ENCODE data around the gene CCDC142. TPM values are rescaled to one million over a fixed set of nuclear protein-coding genes. Genes with fewer than 3 reads are reported as not detected.
A peak's percentile ranks its signal among the peaks of the same experiment; 100 is the strongest.

CCDC142 gene
- total RNA-seq, 4 donors from 2014 or later: 60.6 to 132 (median 94.7) TPM

- H3K27ac ChIP-seq: peak overlapping the region; percentile 67 to 94 (median 91)
- DNase-seq: peak in 2 of 3 donors; percentile 83 to 85
- TF ChIP-seq CTCF (IDR thresholded peaks at IDR 0.05) (no peak), POLR2A (IDR thresholded peaks at IDR 0.05) (peak; percentile 66 to 69)
- no peaks in the 10 kb centered on the region for H3K27me3 ChIP-seq
- H3K9me3 ChIP-seq: no peaks in the 10 kb centered on the region
- peak overlapping the region; percentile 37 to 85 (median 54) for H3K4me3 ChIP-seq
- peaks cover 3 to 79% (median 29%) of the 10 kb centered on the region in 4 donors for H3K4me1 ChIP-seq
- H3K36me3 ChIP-seq: peaks cover 0 to 13% (median 0%) of the 10 kb centered on the region in 3 donors
Measured at GRCh38 chr2:74502147-74502719, 19.4 kb upstream of the CCDC142 start.

- Histone ChIP-seq H3K27me3 (no peaks in the 10 kb centered on the region), H3K4me3 (peak overlapping the region in 3 of 4 donors; percentile 37 to 85 (median 60)), H3K36me3 (peaks cover 0 to 13% (median 0%) of the 10 kb centered on the region in 3 donors), H3K4me1 (peaks cover 3 to 74% (median 27%) of the 10 kb centered on the region in 4 donors), H3K27ac (no peak overlapping the region), H3K9me3 (no peaks in the 10 kb centered on the region)
- TF ChIP-seq POLR2A (IDR thresholded peaks at IDR 0.05) (no peak), CTCF (IDR thresholded peaks at IDR 0.05) (no peak)
- no peak for DNase-seq
Measured at GRCh38 chr2:74501335-74502071, 18.7 kb upstream of the CCDC142 start.

- DNase-seq: no peak
- TF ChIP-seq CTCF (IDR thresholded peaks at IDR 0.05) (no peak), POLR2A (IDR thresholded peaks at IDR 0.05) (no peak)
- H3K27ac ChIP-seq: no peak overlapping the region
- no peaks in the 10 kb centered on the region for H3K9me3 ChIP-seq
- H3K27me3 ChIP-seq: no peaks in the 10 kb centered on the region
- no peak overlapping the region for H3K4me3 ChIP-seq
- H3K36me3 ChIP-seq: peaks cover 0 to 8% (median 0%) of the 10 kb centered on the region in 3 donors
- peaks cover 3 to 64% (median 26%) of the 10 kb centered on the region in 4 donors for H3K4me1 ChIP-seq
Measured at GRCh38 chr2:74500578-74500946, 17.8 kb upstream of the CCDC142 start.

DNA sequence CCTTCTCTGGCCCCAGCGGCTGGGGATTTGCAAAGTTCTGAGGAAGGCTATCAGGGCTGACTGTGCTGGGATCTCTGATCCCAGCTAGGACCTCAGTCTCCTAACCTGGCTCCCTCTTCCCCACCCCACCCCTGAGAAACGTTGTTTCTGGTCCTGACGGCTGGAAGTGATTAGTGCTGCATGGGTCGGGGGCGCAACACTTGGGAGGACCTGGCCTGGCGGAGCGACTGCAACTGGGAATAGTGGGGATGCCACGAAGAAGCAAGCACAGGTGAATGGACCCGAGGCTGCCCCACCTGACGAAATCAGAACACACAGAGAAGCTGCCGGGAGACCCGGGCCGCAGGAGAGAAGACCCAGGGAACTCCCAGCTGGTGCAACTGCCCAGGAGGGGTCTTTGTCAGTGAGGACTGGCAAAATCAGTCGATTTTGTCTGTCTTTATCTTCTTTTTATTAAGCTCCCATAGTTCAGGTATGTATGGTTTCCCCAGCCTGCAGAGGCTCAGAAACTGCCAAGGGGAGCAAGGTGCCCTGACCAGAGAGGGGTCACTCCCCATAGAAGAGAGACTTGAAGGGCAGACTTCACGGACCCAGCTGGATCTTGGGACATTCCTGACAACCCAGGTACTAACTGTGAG is 17.3 kb upstream of the CCDC142 start:
- H3K27me3 ChIP-seq: no peaks in the 10 kb centered on the region
- peak overlapping the region in 2 of 4 donors; percentile 50 to 53 for H3K4me3 ChIP-seq
- peaks cover 0 to 3% (median 0%) of the 10 kb centered on the region in 3 donors for H3K36me3 ChIP-seq
- no peak overlapping the region for H3K27ac ChIP-seq
- DNase-seq: no peak
- peaks cover 3 to 59% (median 26%) of the 10 kb centered on the region in 4 donors for H3K4me1 ChIP-seq
- H3K9me3 ChIP-seq: no peaks in the 10 kb centered on the region
- TF ChIP-seq CTCF (IDR thresholded peaks at IDR 0.05): no peak
- no peak for TF ChIP-seq POLR2A (IDR thresholded peaks at IDR 0.05)

- Histone ChIP-seq H3K27me3 (no peaks in the 10 kb centered on the region), H3K27ac (peak within 1 kb of the TSS in 3 of 4 donors; percentile 16 to 49 (median 29)), H3K9me3 (no peaks in the 10 kb centered on the region), H3K4me3 (peak within 1 kb of the TSS; percentile 30 to 60 (median 52)), H3K4me1 (peaks cover 3 to 53% (median 26%) of the 10 kb centered on the region in 4 donors), H3K36me3 (peaks cover 0 to 1% (median 0%) of the 10 kb centered on the region in 3 donors)
- TF ChIP-seq POLR2A (IDR thresholded peaks at IDR 0.05) (peak in 1 of 2 donors; percentile 18), CTCF (IDR thresholded peaks at IDR 0.05) (no peak)
- peak in 1 of 3 donors; percentile 63 for DNase-seq
Measured at GRCh38 chr2:74499267-74499939, 16.6 kb upstream of the CCDC142 start, which contains the start of gene LBX2. TSS of gene LBX2 (minus strand) at chr2:74499603. CDS start at chr2:74499537, 66 bp downstream.

Measured in Peyer's patch (tissue), 4 donors.